Endothelial cell of umbilical vein (primary cell): ENCODE data around the gene MMADHC. TPM values are rescaled to one million over a fixed set of nuclear protein-coding genes. Genes with fewer than 3 reads are reported as not detected.

Source experiments
- BruUV-seq: library from RNA; stranded (reverse); fragments of 400-500 nt; replicated peaks from 2 replicates; lab custom pipeline; 2021; lab: Mats Ljungman, UMichigan
- CTCF ChIA-PET: fragments of 300-600, 350-600 bp; sonication (Branson Sonifier 250); formaldehyde crosslinking; loops from one replicate; lab custom pipeline; 2021; ENCODE audit warnings: antibody characterized with exemption, inconsistent platforms; lab: Charles Lee
- POLR2A ChIA-PET: fragments of 300-600, 350-600 bp; sonication (Branson Sonifier 250); formaldehyde crosslinking; loops from one replicate; lab custom pipeline; 2021; ENCODE audit warnings: antibody characterized with exemption, inconsistent platforms; lab: Charles Lee
- DNase-seq: peaks from one replicate; pipeline ENCODE4 v3.0.0-alpha.2; 2011; ENCODE audit warnings: low read depth, low spot score
- FAIRE-seq: peaks from 2 replicates; lab custom pipeline; 2011; peaks lifted over from hg19 to GRCh38; lab: Jason Lieb, UNC
- H2AFZ ChIP-seq: 2 replicates; pipeline ENCODE4 v1.6.0; 2012; ENCODE audit warnings: low read depth, low read length, control low read depth, inconsistent platforms
- H3K27ac ChIP-seq: 2 replicates; pipeline ENCODE4 v1.5.1; 2011; ENCODE audit warnings: low read depth, mild to moderate bottlenecking, control low read depth, low read length, moderate library complexity; ENCODE audit not compliant: insufficient read depth
- H3K27me3 ChIP-seq, 2 experiments: 2 replicates each; pipeline versions ENCODE4 v1.6.0 to v1.6.1; 2011; ENCODE audit warnings: low read length in 2 of 2, mixed read lengths in 1 of 2; ENCODE audit not compliant: control insufficient read depth in 2 of 2, insufficient read depth in 2 of 2
- H3K36me3 ChIP-seq, 2 experiments: 2 replicates in 1 of 2; 3 replicates in 1 of 2; pipeline ENCODE4 v1.5.1; 2011; ENCODE audit warnings: low read length in 2 of 2, mild to moderate bottlenecking in 1 of 2, moderate library complexity in 1 of 2; ENCODE audit not compliant: control insufficient read depth in 2 of 2, insufficient read depth in 2 of 2; ENCODE audit errors: extremely low read depth in 1 of 2
- H3K4me1 ChIP-seq: 3 replicates; pipeline ENCODE4 v1.5.1; 2011; ENCODE audit warnings: mild to moderate bottlenecking, low read length; ENCODE audit not compliant: control insufficient read depth, insufficient read depth; ENCODE audit errors: extremely low read depth
- H3K4me2 ChIP-seq: 2 replicates; pipeline ENCODE4 v1.6.1; 2011; ENCODE audit warnings: low read length, control low read depth, mixed read lengths; ENCODE audit not compliant: insufficient read depth
- H3K4me3 ChIP-seq, 3 experiments: fragments of 200-600 bp in 1 of 3; sonication (generic), shearing (Covaris generic) in 1 of 3; replicated peaks in 1 of 3; 2 replicates each; pipeline ENCODE4 v1.5.1; 2011 to 2016; ENCODE audit warnings: control low read depth in 3 of 3, low read length in 3 of 3, mild to moderate bottlenecking in 2 of 3, inconsistent platforms in 1 of 3, low read depth in 1 of 3, moderate library complexity in 1 of 3; ENCODE audit not compliant: insufficient read depth in 1 of 3
- H3K79me2 ChIP-seq: 2 replicates; pipeline ENCODE4 v1.6.0; 2012; ENCODE audit warnings: low read length, inconsistent platforms; ENCODE audit not compliant: control insufficient read depth, insufficient read depth
- H3K9ac ChIP-seq: replicated peaks from 2 replicates; pipeline ENCODE3; 2011; ENCODE audit warnings: low read length, control low read depth; ENCODE audit not compliant: insufficient read depth; ENCODE audit errors: extremely low read depth
- H3K9me1 ChIP-seq: replicated peaks from 3 replicates; pipeline ENCODE4 v1.6.0; 2011; ENCODE audit warnings: mild to moderate bottlenecking, low read length; ENCODE audit not compliant: control insufficient read depth, insufficient read depth; ENCODE audit errors: extremely low read depth
- H3K9me3 ChIP-seq: replicated peaks from 2 replicates; pipeline ENCODE4 v1.5.1; 2012; ENCODE audit warnings: low read length, inconsistent platforms; ENCODE audit not compliant: control insufficient read depth, insufficient read depth
- H4K20me1 ChIP-seq: replicated peaks from 2 replicates; pipeline ENCODE3; 2011; ENCODE audit warnings: mild to moderate bottlenecking, low read length; ENCODE audit not compliant: control insufficient read depth, insufficient read depth; ENCODE audit errors: extremely low read depth
- EZH2 ChIP-seq: IDR thresholded peaks from 2 replicates; pipeline ENCODE4 v1.6.1; 2012; ENCODE audit warnings: borderline replicate concordance, low read depth, mild to moderate bottlenecking, moderate library complexity, low read length, inconsistent platforms; ENCODE audit not compliant: severe bottlenecking
- FOS ChIP-seq: IDR thresholded peaks from 2 replicates; pipeline ENCODE4 v1.6.1; 2011; ENCODE audit warnings: mild to moderate bottlenecking, low read length, moderate library complexity, borderline replicate concordance; ENCODE audit not compliant: insufficient read depth
- GATA2 ChIP-seq: IDR thresholded peaks from 2 replicates; pipeline ENCODE4 v1.7.0; 2011; ENCODE audit warnings: low read depth, mild to moderate bottlenecking, moderate library complexity, mixed read lengths, low read length; ENCODE audit not compliant: insufficient read length, insufficient read depth
- JUN ChIP-seq: IDR thresholded peaks from 2 replicates; pipeline ENCODE4 v1.6.1; 2011; ENCODE audit warnings: borderline replicate concordance, low read depth; ENCODE audit not compliant: insufficient read length, insufficient read depth
- MYC ChIP-seq: IDR thresholded peaks from one replicate; pipeline ENCODE4 v1.6.1; 2011; ENCODE audit warnings: mild to moderate bottlenecking, low read depth, low read length
- POLR2A ChIP-seq: IDR thresholded peaks from 2 replicates; pipeline ENCODE4 v1.6.1; 2012; ENCODE audit warnings: low read depth, mild to moderate bottlenecking, control low read depth, low read length
- POLR2AphosphoS5 ChIP-seq: IDR thresholded peaks from 2 replicates; pipeline ENCODE4 v1.6.1; 2012; ENCODE audit warnings: low read depth, mild to moderate bottlenecking, control low read depth, low read length, moderate library complexity; ENCODE audit not compliant: insufficient read depth
- dilution Hi-C: fragments of 300-500 bp; cut with MboI; formaldehyde crosslinking; loops from one replicate; pipeline ENCODE4 v1.15.0; 2019; ENCODE audit warnings: low sequenced_read_pairs; ENCODE audit not compliant: extremely low pct_ligation_motif_present
- intact Hi-C: fragments of 100-400 bp; cut with micrococcal nuclease; formaldehyde crosslinking; loops from one replicate; pipeline ENCODE4 v1.10.0; 2022
- polyA plus RNA-seq, 4 experiments: library from polyadenylated mRNA; depleted of rRNA in 3 of 4; stranded (reverse) in 3 of 4; unstranded in 1 of 4; fragments of >200 nt; gene quantifications; 2 replicates each; pipeline versions ENCODE4 v1.2.1 to v1.2.3, GENCODE V29; 2011 to 2012; ENCODE audit warnings: missing spikeins in 1 of 4
- total RNA-seq: library from RNA; stranded (reverse); gene quantifications from 2 replicates; pipeline ENCODE4 v1.2.3, GENCODE V29; 2021
- TF ChIP-seq, protein P1 (sequence below): IDR thresholded peaks from 2 replicates; pipeline ENCODE4 v1.6.1; 2011; ENCODE audit not compliant: insufficient read depth, insufficient read length
- TF ChIP-seq, protein P2 (sequence below), 2 donors: IDR thresholded peaks; 1 replicate in 1 of 2; 2 replicates in 1 of 2; pipeline ENCODE4 v1.5.1; 2011; ENCODE audit warnings: low read length in 2 of 2, mild to moderate bottlenecking in 2 of 2, moderate library complexity in 2 of 2, control low read depth in 1 of 2, inconsistent platforms in 1 of 2, low read depth in 1 of 2; ENCODE audit not compliant: insufficient read depth in 1 of 2; ENCODE audit errors: extremely low read depth in 1 of 2

Gene MMADHC
- total and polyA plus RNA-seq, 2 donors (not counting 3 experiments of a cell fraction or from before 2014, with no cell fraction given): 53.4 to 115 TPM

DNA sequence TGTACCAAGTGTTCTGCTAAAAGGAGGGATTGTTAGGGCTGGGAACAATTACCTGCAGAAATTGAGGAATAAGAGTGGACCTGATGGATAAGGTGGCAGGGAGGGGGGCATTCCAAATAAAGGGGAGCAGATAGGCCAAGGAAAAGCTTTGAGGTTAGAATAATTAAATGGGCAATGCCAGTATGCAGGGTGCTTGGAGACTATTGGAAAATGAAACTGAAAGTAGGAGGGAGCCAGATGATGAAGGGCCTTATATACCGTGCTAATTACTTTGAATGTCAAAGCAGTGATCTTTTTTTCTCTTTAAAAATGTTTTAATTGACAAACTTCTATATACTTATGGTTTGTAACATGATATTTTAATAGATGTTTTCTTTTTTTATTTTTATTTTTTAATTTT is 42.9 kb downstream of the MMADHC start:
- H3K79me2 ChIP-seq: no peaks in the 10 kb centered on the region
- no peaks in the 10 kb centered on the region for H3K9me1 ChIP-seq
- CTCF ChIA-PET: no interaction called here
- H3K9me3 ChIP-seq: no peaks in the 10 kb centered on the region
- no peak overlapping the region for H3K4me3 ChIP-seq
- H3K27me3 ChIP-seq: peaks cover 2 to 3% of the 10 kb centered on the region in 2 experiments
- DNase-seq (no peak), FAIRE-seq (no peak)
- TF ChIP-seq POLR2AphosphoS5 (no peak), EZH2 (no peak), FOS (no peak), GATA2 (no peak), POLR2A (no peak), JUN (no peak)
- no peak overlapping the region for H2AFZ ChIP-seq
- H3K27ac ChIP-seq: no peak overlapping the region
- POLR2A ChIA-PET: no interaction called here
- H3K4me1 ChIP-seq: no peaks in the 10 kb centered on the region
- dilution Hi-C loops: no loop called here
- no TSS peak for BruUV-seq
- H4K20me1 ChIP-seq: no peaks in the 10 kb centered on the region
- intact Hi-C loops: no loop called here
- H3K4me2 ChIP-seq: no peak overlapping the region
- H3K36me3 ChIP-seq: no peaks in the 10 kb centered on the region
- no peak overlapping the region for H3K9ac ChIP-seq

DNA sequence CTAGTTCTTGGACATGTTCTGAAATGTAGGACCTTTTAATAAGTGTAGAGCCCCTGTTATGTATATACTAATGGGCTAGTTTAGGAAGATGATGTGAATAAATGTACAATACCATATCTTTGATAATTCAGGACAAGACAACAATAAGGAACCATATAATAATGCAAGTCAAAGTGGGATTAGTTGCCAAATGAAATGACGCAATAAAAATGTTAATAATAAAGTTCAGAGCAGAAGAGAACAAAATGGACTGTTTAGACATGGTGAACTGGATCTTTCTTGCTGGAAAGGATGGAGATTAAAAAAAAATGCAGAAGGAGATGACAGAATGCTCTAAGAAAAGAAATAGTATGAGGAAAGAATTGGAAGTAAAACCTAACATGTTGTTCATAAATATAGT is 43.7 kb downstream of the MMADHC start:
- no peaks in the 10 kb centered on the region for H3K9me1 ChIP-seq
- H3K9me3 ChIP-seq: no peaks in the 10 kb centered on the region
- no peaks in the 10 kb centered on the region for H3K79me2 ChIP-seq
- intact Hi-C loops (no loop called here), dilution Hi-C loops (no loop called here)
- H3K27ac ChIP-seq: no peak overlapping the region
- H3K36me3 ChIP-seq: no peaks in the 10 kb centered on the region
- no TSS peak for BruUV-seq
- no peak overlapping the region for H3K4me3 ChIP-seq
- no peak overlapping the region for H2AFZ ChIP-seq
- H3K4me1 ChIP-seq: no peaks in the 10 kb centered on the region
- no peak overlapping the region for H3K9ac ChIP-seq
- H3K27me3 ChIP-seq: peaks cover 2 to 3% of the 10 kb centered on the region in 2 experiments
- no peaks in the 10 kb centered on the region for H4K20me1 ChIP-seq
- FAIRE-seq (no peak), DNase-seq (no peak)
- no peak overlapping the region for H3K4me2 ChIP-seq
- CTCF ChIA-PET: no interaction called here
- no peak for TF ChIP-seq EZH2
- TF ChIP-seq POLR2A: no peak
- TF ChIP-seq FOS: no peak
- no peak for TF ChIP-seq POLR2AphosphoS5
- no peak for TF ChIP-seq JUN
- TF ChIP-seq MYC: no peak
- no peak for TF ChIP-seq GATA2
- TF ChIP-seq, protein P1, sequence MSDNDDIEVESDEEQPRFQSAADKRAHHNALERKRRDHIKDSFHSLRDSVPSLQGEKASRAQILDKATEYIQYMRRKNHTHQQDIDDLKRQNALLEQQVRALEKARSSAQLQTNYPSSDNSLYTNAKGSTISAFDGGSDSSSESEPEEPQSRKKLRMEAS: no peak
- TF ChIP-seq, protein P2, sequence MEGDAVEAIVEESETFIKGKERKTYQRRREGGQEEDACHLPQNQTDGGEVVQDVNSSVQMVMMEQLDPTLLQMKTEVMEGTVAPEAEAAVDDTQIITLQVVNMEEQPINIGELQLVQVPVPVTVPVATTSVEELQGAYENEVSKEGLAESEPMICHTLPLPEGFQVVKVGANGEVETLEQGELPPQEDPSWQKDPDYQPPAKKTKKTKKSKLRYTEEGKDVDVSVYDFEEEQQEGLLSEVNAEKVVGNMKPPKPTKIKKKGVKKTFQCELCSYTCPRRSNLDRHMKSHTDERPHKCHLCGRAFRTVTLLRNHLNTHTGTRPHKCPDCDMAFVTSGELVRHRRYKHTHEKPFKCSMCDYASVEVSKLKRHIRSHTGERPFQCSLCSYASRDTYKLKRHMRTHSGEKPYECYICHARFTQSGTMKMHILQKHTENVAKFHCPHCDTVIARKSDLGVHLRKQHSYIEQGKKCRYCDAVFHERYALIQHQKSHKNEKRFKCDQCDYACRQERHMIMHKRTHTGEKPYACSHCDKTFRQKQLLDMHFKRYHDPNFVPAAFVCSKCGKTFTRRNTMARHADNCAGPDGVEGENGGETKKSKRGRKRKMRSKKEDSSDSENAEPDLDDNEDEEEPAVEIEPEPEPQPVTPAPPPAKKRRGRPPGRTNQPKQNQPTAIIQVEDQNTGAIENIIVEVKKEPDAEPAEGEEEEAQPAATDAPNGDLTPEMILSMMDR (IDR thresholded peaks at IDR 0.05; ENCODE audit: extremely low read depth in 1 of 2, insufficient read depth in 1 of 2, low read depth in 1 of 2, low read length in 2 of 2): no peak
- POLR2A ChIA-PET: no interaction called here
